HL-60/S4 treated with phorbol 12-myristate 13-acetate at 8.2 ng/mL for 4 days and 3 days (cell line): ENCODE data around the gene SP9.

ENCODE experiments used
- in situ Hi-C: fragments of 300-500 bp; cut with MboI; formaldehyde crosslinking; loops from 2 replicates; pipeline ENCODE4 v1.15.0; 2022; ENCODE audit warnings: low sequenced_read_pairs

SP9 gene

DNA sequence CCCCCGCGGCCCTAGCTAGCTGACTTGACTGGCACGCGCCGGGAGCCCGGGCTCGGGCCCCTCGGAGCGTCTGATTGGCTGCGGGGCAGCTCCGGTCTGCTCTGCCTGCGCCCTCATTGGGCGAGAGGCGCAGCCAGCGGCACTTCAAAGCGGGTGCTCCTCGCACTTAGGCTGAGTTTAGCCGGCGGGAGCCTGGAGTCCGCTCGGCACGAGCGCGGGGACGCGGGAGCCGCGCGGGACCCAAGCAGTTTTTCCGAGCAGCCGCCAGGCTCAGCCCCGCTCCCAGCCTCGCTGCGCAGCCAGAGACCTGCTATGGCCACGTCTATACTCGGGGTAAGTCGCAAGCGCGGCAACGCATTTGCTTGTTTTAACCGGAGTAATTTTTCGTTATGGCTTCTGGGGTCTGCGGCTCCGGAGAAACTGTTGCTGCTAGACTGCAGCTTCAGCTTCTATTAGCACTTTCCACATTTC lies at the start of gene SP9:
Gene SP9, plus strand, starts transcription at position 174 of the 471 bp plus-strand sequence. Its CDS starts 139 bp downstream, at position 313.
- in situ Hi-C loops, result no loop called here

DNA sequence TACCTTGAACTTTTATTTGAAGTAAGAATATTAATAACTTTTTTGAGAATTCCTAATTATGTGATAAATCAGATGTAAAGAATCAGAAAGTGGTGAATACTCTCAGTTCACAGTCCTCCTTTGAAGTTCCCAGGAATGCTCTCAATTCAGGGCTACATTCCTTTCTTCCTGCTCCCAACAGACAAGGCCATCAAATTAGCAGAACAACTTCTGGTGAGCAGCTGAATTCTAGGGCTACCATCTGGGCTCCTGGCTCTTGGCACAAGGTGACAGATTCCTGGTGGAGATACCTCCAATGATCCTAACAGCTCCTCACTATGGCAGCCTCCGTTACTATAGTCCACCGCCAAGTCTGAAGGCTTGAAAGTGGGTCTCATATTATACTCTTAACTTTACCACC lies 48.6 kb upstream of the SP9 start:
- in situ Hi-C loops, result no loop called here

GRCh38 chr2:174292908-174293307 lies 41.8 kb upstream of the SP9 start:
- in situ Hi-C loops, result no loop called here

DNA sequence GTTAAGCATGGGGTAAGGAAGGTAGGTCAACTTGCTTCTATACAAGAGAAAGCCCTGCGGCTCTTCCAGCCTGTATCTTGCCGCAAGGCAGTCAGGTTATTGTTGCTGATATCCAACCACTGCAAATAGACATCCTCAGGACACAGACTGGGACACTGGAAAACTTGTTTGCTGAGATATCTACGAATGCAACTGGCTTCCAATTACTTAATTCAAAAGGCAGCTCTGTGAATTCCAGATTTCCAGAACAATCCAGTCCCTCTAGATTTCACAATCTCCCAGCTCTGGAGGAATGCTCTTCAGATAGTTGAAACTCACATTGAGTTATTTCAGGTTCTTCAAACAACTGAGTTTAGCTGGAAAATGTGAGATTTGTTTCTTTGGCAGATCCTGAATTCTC lies 34.6 kb upstream of the SP9 start:
- in situ Hi-C loops, result no loop called here

GRCh38 chr2:174312581-174313234 lies 22.0 kb upstream of the SP9 start:
- in situ Hi-C loops, result no loop called here

- in situ Hi-C loops, result no loop called here
Measured at GRCh38 chr2:174322149-174322548, 12.6 kb upstream of the SP9 start.

DNA sequence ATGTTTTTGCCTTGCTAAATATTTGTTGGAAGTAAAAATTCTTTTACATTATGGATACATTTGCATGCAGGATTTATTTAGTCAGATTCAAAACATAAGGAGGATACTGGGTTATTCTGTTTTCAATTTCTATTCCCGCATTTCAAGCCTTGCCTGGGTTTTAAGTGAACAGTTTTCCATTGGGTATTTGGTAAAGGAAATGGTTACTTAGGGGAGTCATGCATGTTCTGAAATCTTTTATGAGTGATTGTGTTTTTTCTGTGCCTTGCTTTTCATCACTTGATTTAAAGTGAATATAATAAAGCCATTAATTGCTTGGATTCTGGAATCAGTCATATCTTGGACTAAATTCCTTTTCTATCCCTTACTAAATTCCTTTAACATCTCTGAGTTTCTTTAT lies 12.0 kb upstream of the SP9 start:
- in situ Hi-C loops, result no loop called here

- in situ Hi-C loops, result no loop called here
Measured at GRCh38 chr2:174324530-174324929, 10.2 kb upstream of the SP9 start.

- in situ Hi-C loops, result no loop called here
Measured at GRCh38 chr2:174325373-174326160, 9.2 kb upstream of the SP9 start.

GRCh38 chr2:174326161-174327020 lies 8.4 kb upstream of the SP9 start:
- in situ Hi-C loops, result no loop called here

DNA sequence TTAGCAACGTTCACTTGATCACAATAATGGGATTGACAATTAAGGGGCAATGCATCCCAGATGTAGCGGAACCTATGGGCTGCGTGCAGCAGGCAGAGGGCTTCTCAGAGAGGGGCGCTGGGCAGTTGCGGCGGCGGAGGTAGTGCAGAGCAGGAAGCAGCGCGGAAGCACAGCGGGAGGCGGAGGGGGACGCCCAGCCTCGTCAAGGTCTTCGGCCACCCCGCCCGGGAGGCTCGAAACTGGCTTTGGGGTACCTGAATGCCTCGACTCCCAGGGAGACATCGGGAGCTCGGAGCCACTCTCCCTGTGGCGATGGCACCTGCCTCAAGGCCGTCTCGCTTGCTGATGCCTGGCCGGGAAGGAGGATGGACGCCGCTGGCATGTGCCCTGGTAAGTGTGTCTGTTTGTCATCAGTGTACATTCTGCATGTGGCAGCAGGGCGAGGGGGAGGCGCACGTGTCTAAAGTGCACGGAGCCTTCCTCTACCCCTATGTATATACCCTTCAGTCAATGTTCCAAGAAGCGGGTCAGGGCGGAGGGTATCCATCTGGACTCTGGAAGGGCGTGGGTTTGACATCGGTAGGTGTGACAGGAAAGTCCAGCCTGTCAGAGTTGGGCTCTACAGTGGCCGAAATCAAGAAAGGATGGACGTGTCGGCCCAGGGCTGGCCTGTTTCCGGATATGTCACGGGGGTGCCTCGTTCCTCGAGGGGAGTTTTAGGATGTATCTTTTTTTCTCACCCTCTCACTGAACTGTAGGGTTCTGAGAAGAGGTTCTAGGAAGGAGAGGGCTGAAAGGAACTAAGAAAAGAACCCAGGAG lies 7.5 kb upstream of the SP9 start:
- in situ Hi-C loops, result no loop called here

- in situ Hi-C loops, result no loop called here
Measured at GRCh38 chr2:174327841-174328113, 7.0 kb upstream of the SP9 start.

DNA sequence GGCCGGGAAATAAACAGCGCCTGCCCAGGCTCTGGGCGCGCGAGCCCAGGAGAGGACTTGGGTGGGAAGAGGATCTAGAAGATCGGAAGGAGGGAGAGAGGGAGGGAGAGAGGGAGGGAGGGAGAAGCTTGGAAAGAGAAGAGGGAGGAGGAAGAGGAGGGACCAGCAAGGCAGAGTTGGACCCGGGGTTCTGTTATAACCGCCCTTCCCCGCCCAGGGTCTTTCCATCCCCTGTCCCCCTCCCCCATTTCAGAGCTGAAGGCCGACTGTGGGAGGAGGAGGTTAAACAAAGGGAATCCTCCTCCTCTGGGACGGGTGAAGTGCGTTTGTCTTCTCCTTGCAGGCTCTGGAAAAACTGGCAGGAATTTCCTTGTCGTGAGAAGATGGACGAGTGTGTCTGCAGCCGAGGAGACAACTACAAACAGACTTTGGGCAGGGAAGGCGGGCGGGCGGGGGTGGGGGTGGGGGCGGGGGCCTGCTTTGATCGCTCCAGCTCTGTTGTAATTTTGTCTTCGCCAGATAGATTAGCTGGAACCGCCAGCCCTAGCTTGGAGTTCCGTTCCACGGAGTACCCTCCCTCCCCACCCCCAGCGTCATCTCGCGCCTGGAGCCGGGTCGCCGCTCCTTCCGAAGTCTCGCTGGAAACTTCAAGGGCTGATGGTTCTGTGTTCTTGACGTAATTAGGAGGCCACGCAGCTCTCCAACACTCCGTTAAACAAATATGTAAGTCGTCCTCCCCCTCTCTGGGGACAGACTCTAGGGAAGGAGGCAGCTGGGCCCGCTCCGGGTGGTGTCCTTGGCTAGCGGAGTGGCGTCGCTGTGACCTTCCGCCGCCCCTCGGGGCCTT lies 6.4 kb upstream of the SP9 start:
- in situ Hi-C loops, result no loop called here

DNA sequence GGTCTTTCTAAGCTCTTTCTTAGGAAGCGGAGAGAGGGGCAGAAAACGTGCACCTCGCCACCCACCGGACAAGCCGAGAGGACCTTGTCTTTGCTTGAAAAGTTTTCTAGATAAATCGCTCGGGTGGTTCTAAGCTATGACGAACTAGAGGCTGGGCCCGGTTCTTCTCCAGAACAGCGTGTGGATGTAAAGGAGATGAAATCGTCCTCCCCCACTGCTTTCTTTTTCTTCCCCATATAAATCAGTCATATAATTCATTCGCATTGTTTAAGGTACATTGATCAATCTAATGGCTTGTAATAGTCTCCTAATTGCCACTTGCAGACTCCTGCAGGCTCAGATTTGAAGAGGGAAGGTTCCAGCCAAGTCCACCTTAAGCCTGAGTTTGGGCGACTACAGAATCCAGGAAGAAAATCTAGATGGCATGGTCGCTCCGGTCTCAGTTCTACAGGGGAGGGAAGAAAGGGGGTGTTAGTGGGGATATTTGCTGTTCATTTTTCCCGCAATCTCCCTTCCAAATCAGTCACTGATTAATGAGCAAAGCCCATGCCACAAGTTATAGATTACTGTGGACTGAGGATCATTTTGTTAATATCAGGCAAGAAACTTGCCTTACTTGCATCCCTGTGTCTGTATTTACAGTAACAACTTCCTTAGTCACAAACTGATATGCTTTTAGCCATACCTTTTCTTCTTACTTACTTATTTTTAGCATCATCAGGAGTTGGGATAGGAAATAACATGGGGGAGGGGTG lies 5.6 kb upstream of the SP9 start:
- in situ Hi-C loops, result no loop called here

DNA sequence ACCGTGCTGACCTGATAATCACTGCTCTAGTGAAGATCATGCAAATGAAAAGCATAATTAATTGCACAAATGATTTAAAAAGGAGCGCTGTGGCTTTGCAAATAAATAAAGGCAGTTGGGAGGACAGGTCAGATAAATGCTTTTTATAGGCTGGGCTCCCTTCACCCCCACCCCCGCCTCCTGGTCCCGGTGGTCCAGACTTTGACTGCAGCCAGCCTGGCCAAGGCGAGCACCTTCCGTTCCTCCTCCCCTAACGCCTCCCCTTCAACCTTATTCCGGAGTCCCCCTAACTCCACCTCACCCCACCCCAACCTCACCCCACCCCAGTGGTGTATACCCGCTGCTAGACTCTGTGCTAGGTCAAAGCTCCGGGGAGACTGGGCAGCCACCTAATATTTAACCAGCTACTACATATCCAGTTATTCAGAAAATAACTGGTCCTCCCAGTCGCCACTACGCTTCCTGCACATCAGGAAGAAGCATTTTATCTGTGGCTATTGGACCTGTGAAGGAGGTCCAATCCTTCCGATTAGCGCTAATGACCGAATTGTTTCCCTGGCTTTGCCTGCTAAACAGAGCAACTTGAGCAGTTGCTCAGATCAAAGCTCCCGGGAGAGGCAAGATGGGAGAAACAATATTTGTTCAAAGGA lies 3.7 kb upstream of the SP9 start:
- in situ Hi-C loops, result no loop called here

DNA sequence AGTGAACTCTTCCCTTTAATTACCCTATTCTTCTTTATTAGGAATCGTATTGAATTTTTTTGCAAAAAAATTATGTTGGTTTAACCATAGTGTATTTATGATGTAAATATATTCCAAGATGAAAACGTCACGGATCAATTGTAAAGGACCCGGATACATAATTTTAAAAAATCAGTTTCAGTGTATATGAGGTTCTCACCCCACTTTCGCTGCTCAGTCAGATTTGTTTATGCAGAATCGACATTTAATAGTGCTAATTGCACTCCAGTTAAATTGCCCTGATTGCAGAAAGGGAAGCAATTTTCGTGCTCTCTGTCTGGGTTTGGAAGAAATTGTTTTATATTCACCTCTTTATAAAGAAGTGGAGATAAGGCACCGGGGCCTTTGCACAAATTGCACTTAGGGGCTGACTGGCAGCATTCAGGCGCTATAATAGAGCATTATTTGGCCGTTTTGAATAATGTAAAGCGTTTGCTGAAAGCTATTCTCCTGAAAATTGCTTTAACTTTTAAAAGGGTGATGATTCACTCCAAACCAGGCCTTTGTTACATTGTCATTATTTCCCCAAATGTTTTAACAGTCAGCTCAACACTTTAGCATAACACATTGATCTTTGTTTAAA lies 3.0 kb upstream of the SP9 start:
- in situ Hi-C loops, result no loop called here

DNA sequence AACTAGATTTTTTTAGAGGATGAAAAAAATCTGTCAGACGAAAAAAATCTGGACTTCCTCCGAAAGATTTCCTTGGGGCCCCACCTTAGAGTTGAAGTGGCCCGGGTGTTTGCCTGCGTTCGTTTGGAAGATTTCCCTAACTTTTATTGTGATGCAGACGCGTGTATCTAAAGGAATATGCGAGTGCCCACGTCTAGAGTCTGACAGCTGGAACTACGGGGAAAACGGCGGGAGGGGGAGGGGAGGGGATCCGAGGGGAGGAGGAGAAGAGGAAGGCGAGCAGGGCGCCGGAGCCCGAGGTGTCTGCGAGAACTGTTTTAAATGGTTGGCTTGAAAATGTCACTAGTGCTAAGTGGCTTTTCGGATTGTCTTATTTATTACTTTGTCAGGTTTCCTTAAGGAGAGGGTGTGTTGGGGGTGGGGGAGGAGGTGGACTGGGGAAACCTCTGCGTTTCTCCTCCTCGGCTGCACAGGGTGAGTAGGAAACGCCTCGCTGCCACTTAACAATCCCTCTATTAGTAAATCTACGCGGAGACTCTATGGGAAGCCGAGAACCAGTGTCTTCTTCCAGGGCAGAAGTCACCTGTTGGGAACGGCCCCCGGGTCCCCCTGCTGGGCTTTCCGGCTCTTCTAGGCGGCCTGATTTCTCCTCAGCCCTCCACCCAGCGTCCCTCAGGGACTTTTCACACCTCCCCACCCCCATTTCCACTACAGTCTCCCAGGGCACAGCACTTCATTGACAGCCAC lies 2.4 kb upstream of the SP9 start:
- in situ Hi-C loops, result no loop called here

GRCh38 chr2:174333017-174333371 lies 1.8 kb upstream of the SP9 start:
- in situ Hi-C loops, result no loop called here
